Activated gamma-delta T cell treated with Interleukin-2 at 50 U/mL for 16 hours (primary cell): ENCODE data around the gene SPATS2L.
A peak's percentile ranks its signal among the peaks of the same experiment; 100 is the strongest.

Experiments
- DNase-seq: peaks from one replicate; pipeline ENCODE4 v3.0.0-alpha.2; 2020

Gene SPATS2L

GRCh38 chr2:200418399-200418798 lies 111.9 kb downstream of the SPATS2L start:
- DNase-seq = no peak

GRCh38 chr2:200419325-200419724 lies 112.8 kb downstream of the SPATS2L start:
- no peak for DNase-seq

- DNase-seq = no peak
Measured at GRCh38 chr2:200421270-200421669, 114.8 kb downstream of the SPATS2L start.

GRCh38 chr2:200422071-200422470 lies 115.6 kb downstream of the SPATS2L start:
- no peak for DNase-seq

- no peak for DNase-seq
Measured at GRCh38 chr2:200422532-200423261, 116.2 kb downstream of the SPATS2L start.

GRCh38 chr2:200423541-200423940 lies 117.0 kb downstream of the SPATS2L start:
- DNase-seq = no peak

- DNase-seq = peak; percentile 8
Measured at GRCh38 chr2:200425026-200425821, 118.7 kb downstream of the SPATS2L start.

GRCh38 chr2:200426754-200427153 lies 120.3 kb downstream of the SPATS2L start:
- DNase-seq = no peak

GRCh38 chr2:200428961-200429665 lies 122.6 kb downstream of the SPATS2L start:
- no peak for DNase-seq

- no peak for DNase-seq
Measured at GRCh38 chr2:200430017-200430416, 123.5 kb downstream of the SPATS2L start.

GRCh38 chr2:200431996-200432705 lies 125.7 kb downstream of the SPATS2L start:
- DNase-seq = no peak

- no peak for DNase-seq
Measured at GRCh38 chr2:200435379-200435778, 128.9 kb downstream of the SPATS2L start.

GRCh38 chr2:200438251-200438650 lies 131.8 kb downstream of the SPATS2L start:
- DNase-seq = no peak

GRCh38 chr2:200438846-200439245 lies 132.4 kb downstream of the SPATS2L start:
- DNase-seq = no peak

GRCh38 chr2:200439981-200440380 lies 133.5 kb downstream of the SPATS2L start:
- DNase-seq = no peak

- DNase-seq = no peak
Measured at GRCh38 chr2:200442471-200442870, 136.0 kb downstream of the SPATS2L start.

- DNase-seq = no peak
Measured at GRCh38 chr2:200443376-200443775, 136.9 kb downstream of the SPATS2L start.

- DNase-seq = no peak
Measured at GRCh38 chr2:200443916-200444315, 137.4 kb downstream of the SPATS2L start.

GRCh38 chr2:200444530-200444929 lies 138.0 kb downstream of the SPATS2L start:
- no peak for DNase-seq

- no peak for DNase-seq
Measured at GRCh38 chr2:200445284-200445683, 138.8 kb downstream of the SPATS2L start.

- no peak for DNase-seq
Measured at GRCh38 chr2:200446612-200447011, 140.1 kb downstream of the SPATS2L start.

- DNase-seq = no peak
Measured at GRCh38 chr2:200447139-200447855, 140.8 kb downstream of the SPATS2L start.
